ENCODE measurements around the gene PEAK3.

- TF ChIP-seq CTCF (IDR thresholded peaks at IDR 0.05; ENCODE audit: low read length) = no peak
- TF ChIP-seq EZH2 (optimal IDR thresholded peaks at IDR 0.05; ENCODE audit: low read depth, low read length) = no peak
- TF ChIP-seq EZH2phosphoT487 (IDR thresholded peaks at IDR 0.05; ENCODE audit: low read length) = no peak
These were observed 12.8 kb upstream of the PEAK3 start for GRCh38 chr19:2294687-2295335.
